Stimulated activated CD4-positive, alpha-beta T cell treated with anti-CD3 and anti-CD28 coated beads, Interleukin-1b, Interleukin-23, amount 100 ng/mL, for 48 hours (primary cell): ENCODE measurements around the gene CFAP74.
A peak's percentile ranks its signal among the peaks of the same experiment; 100 is the strongest.

ENCODE experiments used
- DNase-seq: peaks from one replicate; pipeline ENCODE4 v3.0.0-alpha.2; 2020

The CFAP74 gene

DNA sequence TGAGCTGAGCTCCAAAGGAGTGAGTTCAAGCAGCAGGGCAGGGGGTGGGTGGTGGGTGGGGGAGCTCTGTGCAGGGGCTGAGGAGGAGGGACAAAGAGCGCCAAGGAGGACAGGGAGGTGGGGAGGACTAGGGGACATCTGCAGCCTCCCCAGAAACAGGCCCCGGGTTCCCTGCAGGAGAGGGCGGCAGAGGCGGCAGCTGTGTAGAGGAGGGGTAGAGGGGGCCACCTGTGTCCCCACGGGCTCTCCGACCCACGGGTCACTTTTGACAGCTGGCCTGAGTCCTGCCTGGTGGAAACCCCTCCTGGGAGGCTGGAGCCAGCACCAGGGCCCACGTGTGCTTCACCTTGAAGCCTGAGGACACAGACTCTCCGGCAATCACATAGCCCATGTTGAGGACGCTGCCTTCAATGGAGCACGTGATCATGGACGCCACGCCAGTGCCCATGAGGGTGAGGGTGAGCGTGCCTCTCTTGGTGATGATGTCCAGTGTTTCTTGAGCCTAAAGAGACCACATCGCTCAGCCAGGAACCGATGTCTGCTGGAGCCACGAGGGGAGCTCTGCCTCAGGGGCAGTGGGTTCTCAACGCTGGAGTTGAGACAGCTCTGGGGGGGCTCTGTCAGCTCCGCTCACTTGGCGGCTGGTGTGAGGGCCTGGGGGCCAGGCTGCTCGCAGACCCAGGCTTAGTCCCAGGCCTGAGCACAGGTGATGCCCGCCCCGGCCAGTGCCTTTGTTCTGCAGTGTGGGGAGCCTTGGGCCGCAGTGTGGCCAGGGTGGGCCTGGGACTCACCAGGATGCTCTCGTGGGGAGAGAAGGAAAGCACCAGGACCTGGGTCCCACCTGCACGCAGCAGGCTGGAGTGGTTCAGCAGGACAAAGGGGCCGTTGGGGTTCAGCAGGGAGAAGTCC lies 77.9 kb downstream of the CFAP74 start:
- no peak for DNase-seq

DNA sequence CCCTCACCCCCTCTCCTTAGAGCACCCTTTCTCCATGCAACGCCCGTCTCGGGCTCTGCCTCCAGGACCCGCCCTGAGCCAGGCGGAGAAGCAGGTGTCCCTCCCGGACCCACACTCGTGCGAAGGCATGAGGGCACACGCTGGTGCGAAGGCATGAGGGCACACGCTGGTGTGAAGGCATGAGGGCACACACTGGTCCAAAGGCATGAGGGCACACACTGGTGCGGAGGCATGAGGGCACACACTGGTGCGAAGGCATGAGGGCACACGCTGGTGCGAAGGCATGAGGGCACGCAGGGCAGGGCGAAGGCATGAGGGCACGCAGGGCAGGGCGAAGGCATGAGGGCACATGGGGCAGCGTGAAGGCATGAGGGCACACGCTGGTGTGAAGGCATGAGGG lies 78.7 kb downstream of the CFAP74 start:
- no peak for DNase-seq

DNA sequence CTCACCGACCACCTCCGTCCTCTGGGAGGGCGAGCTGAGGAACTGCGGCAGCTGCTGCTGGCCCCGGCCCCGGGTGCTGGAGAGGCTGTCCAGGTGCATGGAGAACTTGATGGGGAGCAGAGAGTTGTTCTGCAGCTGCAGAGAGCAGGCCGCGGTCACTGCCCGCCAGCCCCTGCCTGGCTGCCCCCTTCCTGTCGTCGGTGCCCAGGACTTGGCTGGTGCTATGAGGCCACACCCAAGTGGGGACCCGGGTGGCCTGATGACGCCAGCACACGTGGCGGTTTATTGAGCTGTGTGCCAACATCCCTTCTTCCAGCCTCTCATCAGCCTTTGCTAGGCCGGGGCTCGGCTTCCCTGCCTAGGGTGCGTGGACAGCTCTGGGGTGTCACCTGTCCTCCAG lies 79.2 kb downstream of the CFAP74 start:
- no peak for DNase-seq

DNA sequence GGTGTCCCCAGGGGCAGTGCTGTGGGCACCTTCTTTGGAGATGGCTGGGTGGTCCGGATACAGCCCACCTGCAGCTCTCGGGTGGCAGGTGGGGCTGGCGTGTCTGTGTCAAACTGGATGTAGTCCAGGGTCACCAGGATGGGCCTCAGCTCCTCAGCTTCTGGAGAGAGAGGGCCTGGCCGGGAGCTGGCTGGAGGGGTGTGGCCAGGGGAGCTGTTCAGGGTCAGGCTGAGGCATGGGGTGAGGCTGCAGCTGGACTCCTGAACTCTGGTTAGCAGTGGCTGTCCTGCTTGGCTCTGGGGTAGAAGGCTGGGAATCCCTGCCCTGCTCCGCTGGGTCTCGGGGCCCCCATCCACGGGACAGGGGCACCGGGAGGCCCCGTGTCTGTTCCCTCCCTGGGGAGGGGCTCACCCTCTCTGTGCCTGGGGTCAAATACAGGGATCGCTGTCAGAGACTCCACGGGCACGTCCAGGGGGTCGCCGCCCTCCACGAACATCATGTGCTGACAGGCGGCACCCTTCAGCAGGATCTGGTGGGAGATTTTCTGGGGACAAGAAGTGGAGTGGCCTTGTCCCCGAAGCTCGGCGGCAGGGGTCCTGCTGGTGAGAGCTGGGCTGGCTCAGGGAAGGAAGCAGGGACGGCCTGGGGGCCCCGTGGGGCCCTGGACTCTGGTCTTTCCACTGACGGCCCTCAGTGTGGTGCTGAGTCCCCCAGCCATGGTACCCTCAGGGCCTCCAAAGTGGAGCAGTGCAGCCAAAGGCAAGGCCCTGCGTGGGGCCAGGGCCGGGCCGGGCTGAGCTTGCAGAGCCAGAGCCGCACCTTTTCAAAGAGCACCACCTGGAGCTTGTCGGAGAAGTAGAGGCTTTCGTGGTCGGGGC lies 80.4 kb downstream of the CFAP74 start:
- DNase-seq, result no peak

DNA sequence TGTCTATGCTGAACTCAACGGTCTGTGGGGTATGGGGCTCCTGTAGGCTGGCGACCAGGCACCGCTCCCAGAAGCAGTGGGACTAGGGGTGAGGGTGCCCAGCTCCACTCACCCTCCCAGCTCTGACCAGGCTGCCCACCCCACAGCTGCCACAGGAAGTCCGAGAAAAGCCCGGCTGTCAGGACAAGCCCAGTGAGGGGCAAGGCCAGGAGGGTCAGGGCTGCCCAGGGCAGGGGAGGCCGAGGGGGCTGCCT lies 81.0 kb downstream of the CFAP74 start:
- no peak for DNase-seq

DNA sequence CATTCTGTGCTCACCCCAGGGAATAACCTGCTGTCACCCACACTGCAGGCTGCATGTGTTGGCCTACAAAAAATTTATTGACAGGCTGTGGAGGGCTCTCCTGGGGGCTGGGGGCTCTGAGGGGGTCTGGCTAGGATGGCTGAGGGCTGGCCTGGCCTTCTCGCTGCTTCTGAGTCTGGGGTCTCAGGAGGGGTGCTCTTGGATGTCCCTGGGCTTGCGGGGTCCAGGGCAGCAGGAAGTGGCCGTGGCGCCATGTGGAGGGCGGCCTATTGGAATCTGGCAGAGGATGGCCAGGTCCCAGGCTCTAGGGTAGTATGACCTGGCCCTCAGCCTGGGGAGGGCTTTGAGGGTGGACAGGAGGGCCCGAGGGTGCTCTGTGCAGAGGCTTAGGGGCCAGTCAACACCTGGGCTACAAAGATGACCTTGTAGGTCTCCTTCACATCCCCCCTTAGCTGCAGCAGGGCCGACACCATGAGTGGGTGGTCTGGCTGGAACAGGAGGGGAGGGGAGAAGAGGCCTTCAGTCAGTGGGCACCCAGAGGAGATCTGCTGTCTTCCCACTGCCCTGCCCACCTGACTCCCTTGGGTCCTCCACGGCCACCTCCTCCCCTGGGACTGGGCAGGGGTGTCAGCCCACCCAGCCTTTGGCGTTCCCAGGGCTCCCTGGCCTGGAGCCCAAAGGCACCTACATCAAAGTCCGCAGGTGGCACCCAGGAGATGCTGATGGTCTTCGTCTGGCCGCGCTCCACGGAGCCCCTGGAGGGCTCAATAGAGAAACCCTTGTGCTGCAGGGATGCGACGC lies 81.5 kb downstream of the CFAP74 start:
- DNase-seq, result no peak

DNA sequence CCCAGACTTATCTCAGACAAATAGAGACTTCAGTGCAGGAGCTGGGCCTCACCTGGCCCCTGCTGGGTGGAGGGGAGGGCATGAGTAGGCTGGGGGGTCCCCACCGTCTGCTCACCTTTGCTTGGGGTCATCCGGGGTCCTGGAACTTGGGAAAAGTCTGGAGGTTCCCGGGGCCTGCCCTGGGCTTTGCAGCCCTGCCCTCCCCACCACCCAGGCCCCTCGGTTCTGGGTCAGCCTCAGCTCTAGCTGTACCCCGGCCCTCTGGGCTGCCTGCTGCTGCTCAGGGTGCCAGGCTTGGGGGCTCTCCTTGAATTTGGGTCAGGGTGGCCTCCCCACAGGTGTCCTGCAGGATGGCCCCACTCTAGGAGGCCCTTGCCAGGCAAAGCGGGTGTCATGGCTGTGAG lies 82.1 kb downstream of the CFAP74 start:
- DNase-seq, result no peak

DNA sequence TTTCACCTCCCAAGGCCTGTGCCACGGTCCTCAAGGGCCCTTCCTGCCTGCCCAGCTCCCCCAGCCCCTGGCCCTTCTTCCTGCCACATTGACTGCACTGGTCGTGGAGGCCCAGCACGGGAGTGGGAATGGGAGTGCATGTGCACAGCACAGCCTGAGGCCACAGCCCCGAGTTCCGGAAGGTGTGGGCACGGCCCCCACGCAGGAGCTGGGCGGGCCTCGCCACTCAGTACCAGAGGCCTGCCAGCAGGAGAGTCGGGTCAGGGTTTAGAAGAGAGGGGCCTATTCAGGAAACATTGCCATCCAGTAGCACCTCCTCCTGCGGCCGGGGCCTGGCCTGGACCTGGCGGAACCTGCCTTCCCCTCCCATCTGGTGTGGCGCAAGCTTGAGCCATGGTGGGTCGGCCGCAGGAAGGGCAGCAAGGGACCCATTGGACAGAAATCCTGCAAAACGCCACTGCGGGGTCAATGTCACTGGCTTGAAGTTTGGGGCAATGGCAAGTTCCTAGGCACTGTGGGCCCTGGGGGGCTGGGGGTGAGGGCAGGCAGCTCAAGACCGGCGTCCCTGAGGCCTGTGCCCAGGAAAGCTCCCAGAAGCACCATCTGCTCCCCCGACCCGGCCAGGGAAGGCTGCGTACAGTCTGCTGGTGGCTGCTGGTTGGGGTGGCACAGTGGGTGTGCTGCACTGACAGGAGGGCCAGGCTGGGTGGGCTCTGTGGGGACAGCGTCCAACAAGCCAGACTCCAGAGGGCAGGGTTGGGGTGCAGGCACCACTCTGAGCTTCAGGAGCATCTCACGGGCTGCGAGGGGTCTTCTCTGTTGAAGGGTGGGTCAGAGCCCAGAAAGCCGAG lies 82.8 kb downstream of the CFAP74 start:
- no peak for DNase-seq

DNA sequence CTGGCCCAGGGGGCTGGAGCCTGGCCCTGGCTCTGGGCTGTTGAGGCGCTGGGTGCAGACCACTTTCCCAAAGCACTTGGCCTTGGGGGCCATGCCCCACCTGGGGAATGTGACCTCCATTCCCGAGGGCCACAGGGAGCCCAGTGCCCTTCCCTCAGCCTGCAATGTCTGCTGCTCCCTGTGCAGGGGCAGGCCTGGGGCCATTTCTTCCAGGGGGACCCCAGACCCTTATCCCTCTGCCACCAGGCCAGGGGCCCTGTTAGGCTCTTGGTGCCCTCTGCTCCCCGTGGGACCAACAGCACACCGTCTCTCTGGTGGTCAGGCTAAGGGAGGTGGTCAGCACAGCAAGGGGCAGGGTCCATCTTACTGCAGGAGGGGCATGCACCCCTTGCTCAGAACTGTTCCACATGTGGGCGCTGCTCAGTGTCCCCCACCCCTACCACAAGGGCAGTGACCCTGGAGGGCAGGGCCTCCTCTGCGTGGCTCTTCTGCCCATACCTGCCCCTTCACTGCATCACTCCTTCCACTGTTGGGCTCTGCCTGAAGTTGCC lies 83.5 kb downstream of the CFAP74 start:
- DNase-seq, result no peak

DNA sequence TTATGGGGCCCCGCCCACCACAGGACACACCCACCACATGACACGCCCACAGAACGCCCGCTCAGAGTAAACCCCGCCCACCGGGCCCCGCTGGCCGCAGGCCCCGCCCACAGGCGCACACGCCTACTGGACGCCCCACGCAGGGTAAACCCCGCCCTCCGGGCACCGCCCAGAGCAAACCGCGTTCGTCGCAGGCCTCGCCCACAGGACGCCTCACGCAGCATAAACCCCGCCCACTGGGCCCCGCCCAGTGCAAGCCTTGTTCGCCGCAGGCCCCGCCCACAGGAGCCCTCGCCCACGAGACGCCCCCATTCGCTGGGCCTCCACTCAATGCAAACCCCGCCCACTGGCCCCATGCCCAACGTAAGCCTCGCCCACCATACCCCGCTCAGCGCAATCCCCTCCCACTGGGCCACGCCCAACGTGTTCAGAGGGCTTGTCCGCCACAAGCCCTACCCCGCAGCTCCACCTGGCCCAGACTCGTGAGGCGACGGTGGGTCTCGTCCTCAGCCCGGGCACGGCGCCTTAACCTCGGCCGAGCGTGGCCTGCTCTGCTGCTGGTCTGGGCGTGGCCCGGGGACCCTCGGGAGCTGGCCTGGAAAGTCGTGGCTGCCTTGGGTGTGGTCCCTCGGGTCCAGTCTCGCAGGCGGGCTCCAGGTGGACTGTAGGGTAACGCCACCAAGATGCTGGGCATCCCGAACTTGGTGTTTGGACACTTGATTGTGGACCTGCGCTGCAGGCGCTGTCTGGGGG lies 84.1 kb downstream of the CFAP74 start:
- peak; percentile 99 for DNase-seq

DNA sequence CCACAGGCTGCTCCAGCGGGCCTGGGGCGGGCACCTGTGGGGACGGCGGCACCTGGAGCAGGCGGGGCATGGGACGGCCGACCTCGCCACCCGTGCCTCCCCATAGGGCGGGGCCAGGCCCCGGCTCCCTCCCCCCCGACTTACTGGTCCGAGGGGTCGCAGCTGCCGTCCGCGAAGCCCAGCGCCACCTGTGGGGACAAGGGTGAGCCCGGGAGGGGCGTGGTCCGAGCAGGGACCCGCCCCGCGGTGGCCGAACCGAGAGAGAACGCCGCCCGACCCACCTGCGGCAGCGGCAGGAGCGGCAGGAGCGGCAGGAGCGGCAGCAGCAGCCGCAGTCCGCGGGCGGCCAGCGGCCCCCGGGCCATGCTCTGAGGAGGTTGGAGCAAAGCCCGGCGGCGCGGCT lies 84.7 kb downstream of the CFAP74 start, which contains the start of gene TMEM52:
Gene TMEM52, minus strand, starts transcription at position 379 of the 403 bp plus-strand sequence. Its CDS starts 14 bp downstream, at position 365.
- no peak for DNase-seq

DNA sequence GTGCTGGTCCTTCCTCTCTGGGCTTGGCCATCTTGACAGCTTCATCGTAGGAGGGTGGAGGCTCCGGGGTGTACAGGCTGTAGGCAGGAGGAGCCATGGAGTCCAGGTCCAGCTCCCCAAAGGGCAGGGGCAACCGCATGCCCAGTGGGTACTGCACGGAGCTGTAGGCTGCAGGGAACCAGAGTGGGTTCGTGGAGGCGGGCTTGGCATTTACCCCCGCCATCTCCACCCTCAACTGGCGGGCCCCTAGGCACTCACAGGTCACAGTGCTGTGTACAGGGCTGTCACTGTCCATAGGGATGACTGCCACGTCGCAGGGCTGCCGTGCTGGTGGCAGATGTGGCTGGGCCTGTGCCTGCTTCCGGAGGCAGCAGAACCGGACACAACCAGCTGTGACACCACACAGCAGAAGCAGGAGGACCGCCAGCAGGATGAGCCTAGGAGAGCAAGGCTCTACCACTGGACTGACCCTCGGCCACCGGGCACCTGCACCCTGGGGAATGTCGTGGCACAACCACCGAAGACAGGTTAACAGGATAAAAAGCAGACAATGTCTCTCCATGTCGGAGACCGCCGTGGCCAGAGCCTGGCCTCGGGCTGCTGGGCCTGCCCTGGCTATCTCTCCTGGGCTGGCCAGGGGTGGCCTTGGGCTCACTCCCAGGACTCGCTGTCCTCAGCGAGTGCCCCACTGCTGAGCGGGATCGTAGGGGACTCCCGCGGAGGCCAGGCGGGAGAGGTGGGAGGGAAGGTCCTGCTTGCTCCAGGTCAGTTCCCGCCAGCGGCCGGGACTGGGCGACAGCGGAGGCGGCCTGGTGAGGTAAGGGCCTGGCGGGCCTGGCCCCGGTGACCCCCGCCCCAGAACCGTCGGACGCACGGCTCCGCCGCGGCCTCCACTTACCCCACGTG lies 85.3 kb downstream of the CFAP74 start:
- no peak for DNase-seq

DNA sequence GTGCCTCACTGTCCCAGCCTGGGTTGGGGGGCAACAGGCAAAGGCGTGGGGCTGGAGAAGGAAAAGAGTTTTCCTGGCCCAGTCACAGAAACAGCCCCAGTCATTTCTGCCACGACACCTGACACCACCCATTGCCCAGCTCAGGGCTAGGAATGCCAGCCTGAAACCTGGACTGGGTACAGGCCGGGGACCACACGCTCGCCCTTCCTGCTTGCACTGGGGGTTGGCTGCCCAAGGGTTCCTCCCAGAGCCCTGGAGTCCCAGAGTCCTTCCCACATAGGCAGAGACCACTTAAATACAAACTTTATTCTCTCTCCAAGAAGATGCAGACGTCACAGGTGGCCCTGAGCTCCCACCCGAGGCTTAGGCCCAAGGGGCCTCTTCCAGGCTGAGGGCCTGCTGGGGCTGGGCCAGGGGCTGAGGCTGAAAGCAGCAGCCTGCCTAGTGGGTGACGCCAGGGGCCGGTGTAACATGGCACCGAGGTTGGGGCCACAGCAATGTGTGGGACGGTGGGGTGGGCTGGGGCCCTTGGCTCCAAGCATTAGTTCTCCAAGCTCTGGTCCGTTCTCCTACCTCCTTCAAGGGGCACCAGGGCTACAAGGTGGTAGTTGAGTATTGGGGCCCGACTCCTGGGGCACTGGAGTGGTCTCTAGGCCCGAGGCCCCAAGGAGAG lies 86.1 kb downstream of the CFAP74 start:
- DNase-seq, result no peak

DNA sequence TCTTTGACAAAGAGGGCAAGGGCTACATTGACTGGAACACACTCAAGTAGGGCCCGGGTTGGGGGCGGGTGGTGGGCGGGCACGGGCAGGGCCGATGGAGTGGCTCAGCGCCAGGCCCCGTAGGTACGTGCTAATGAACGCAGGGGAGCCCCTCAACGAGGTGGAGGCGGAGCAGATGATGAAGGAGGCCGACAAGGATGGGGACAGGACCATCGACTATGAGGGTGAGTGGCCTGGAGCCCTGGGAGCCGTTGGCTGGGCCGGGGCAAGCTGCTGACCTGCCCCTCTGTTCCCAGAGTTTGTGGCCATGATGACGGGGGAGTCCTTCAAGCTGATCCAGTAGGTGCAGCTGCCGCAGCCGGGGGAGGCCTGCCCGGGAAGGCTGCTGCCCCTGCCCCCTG lies 86.7 kb downstream of the CFAP74 start:
- no peak for DNase-seq

DNA sequence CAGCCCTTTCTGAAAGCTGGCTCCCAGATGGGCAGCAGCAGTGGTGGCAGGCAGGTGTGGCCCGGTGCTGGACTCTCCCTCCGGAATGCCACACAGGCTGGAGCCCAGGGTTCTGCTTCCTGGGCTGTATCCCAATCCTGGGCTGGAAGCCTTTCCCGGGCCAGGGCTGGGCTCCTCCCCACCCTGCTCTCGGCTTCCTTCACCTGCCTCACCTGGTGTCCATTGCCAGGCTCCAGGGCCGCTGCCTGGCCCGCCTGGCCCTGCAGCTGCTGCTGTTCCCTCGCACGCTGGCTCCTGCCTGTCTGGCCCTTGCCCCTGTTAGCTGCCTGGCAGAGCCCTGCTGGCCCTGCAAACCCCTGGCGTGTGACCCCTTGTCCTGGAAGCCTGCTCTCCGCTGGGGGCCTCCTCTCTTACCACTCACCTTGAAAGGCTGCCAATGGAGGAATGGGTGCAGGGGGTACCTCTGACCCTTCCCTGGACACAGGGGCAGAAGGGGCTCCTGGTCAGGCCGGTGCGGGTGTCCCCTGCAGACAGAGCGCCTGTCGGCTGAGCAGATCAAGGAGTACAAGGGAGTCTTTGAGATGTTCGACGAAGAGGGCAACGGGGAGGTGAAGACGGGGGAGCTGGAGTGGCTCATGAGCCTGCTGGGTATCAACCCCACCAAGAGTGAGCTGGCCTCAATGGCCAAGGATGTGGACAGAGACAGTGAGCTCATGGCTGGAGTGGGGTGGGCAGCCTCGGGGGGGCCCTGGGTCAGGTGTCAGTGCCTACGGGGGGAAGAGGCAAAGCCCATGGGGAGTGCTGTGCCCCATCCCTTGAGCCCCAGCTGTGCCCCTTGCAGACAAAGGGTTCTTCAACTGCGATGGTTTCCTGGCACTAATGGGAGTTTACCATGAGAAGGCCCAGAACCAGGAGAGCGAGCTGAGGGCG lies 87.4 kb downstream of the CFAP74 start:
- no peak for DNase-seq

DNA sequence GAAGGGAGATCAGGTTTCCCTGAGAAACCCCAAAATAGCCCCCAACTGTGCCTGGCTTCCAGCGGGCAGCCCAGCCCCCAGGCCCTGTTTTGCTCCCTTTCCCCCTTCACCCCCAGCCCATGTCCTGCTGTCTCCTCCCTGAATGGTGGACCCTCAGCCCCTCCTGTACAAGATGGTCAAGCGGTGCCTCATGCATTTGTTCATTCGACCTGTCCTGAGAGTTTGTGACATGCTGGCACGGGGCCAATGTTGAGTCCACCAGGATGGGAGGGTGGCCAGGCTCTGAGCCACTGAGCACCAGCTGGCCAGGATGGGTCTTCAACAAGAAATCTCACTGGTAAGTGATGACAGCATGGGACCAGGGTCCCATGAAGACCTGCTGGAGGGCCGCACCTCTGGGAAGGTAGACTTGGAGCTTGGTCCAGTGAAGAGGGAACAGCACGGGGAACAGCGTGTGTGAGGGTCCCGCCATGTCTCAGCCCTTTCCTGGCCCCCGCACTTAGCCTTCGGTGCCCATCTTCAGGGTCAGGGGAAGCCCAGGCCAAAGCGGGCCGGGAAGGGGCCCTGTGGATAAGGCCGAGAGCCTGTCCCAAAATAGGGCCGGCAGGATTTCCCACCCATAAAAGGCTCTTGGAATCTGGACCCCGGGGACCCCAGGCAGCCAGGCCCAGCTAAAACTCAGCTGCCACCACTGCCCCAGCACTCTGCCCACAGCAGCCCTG lies 88.5 kb downstream of the CFAP74 start, which contains the start of gene CALML6:
Gene CALML6, plus strand, starts transcription at position 290 of the 722 bp plus-strand sequence. Its CDS starts 21 bp downstream, at position 311.
- no peak for DNase-seq
